Germinal center (tissue), 1 donor: ENCODE data around the gene XPOT.

ENCODE experiments used
- DNase-seq: peaks from one replicate; pipeline ENCODE4 v3.0.0; 2012; ENCODE audit warnings: mixed read lengths, low spot score

The XPOT gene

DNA sequence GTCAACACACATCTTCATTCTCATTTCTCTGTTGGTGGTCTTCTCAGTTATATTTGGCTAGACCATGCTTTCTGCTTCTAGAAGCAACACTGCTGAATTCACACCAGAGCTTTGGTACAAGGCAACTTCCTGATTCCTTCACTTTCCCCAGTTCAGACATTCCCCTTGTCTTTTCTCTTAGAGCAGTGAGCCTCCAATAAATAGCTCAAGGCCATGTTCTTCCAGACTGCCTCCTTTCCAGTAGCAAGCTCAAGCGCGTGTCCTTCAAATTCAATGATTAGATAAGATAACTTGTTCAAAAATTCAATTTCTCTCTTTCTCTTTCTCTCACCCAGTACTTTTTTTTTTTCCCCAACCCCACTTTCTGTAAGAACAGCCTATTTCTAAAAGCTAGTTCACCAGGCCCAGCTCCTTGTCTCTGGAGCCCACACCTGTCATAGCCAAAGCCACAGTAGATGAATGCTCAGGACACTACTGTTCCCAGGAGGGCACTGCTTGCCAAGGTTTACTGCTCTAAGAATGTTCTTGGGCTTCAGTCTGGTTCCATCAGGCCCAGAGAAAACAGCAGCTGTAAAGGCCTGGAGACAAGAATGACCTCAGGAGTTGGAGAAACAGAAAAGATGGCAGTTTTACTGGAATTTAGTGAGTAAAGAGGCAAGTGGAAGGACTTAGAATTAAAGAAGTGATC, 65.4 kb downstream of the XPOT start:
- no peak for DNase-seq

DNA sequence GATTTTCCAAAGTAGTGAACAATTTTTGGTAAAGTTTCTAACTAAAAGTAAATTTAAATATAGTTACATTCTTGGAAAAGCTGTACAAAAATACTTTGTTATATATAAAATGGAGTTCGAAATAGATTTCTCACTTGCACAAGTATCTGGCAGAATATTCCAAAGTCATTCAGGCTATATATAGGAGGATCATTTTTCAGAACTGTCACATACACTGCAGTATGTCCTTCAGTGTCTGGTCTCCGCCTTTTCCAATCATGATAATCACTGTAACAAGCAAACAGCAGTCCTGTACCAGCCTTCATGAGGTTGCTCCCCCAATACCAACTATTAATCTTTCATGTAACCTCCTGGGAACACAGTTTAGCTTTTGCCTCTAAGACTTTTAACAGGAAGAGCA, 66.3 kb downstream of the XPOT start:
- DNase-seq: no peak

DNA sequence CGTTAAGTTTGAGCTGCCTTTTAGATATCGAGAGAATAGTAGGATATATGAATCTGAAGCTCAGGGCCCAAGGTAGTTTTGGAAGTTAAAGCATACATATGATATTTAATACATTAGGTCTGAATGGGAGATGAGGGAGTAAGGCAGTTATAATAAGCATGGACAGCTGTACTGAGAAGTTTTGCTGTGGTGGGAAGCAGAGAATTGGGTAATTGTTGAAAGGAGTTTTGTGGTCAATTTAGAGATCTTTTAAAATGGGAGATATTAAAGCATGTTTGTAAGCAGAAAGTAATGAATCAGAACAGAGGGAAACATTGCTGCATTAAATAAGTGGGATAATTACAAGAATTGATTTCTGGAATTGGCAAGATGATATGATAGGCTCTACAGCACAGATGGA, 69.0 kb downstream of the XPOT start:
- no peak for DNase-seq

DNA sequence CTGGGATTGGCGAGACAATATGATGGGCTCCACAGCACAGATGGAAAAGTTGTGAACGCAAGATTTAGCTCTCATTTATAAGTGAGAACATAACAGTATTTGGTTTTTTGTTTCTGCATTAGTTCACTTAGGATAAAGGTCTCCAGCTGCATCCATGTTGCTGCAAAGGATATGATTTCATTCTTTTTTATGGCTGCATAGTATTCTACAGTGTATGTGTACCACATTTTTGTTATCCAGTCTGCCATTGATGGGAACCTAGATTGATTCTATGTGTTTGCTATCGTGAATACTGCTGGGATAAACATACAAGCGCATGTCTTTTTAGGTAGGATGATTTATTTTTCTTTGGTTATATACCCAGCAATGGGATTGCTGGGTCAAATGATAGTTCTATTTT, 71.3 kb downstream of the XPOT start:
- no peak for DNase-seq

DNA sequence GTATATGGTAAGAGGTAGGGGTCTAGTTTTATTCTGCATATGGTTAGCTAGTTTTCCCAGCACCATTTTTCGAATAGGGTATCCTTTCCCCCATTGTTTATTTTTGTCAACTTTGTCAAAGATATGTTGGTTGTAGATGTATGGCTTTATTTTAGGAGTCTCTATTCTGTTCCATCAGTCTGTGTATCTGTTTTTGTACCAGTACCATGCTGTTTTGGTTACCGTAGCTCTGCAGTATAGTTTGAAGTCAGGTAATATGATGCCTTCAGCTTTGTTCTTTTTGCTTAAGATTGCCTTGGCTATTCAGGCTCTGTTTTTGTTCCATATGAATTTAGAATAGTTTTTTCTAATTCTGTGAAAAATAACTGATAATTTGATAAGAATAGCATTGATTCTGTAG, 72.7 kb downstream of the XPOT start:
- no peak for DNase-seq

DNA sequence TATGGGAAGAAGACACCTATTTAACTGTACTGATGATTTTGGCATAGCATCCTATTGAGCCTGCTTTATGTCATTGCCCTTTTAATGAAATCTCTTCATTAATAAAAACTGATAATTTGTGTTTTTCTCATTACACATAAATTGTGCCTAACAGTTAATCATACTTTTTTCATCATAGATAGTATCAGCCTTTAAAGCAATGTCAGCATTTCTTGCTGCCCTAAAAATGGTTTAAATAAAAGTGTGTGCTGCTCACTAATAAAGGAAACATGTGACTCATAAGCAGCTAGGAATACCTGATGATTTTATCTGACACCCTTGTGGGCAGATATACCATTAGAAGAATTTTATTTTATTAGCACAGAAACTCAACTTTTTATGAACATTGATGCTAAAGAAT, 74.5 kb downstream of the XPOT start:
- DNase-seq: no peak

DNA sequence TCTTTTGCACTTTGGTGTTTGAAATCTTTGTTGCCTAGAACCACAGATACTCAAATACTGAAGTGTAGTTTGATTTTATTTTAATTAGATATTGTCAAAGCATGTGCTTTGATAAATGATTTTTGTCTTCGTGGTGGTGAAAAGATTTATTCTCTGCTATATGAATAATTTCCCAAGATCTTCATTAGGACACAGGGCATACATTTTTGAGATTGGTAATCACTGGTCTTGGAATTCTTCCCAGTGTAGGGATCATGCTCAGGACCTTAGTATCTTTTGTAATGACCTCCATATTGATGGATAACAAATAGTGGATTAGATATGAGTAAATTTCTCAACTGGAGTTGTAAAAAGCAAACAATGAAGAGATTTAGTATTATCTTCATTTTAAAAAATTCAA, 76.0 kb downstream of the XPOT start:
- no peak for DNase-seq

DNA sequence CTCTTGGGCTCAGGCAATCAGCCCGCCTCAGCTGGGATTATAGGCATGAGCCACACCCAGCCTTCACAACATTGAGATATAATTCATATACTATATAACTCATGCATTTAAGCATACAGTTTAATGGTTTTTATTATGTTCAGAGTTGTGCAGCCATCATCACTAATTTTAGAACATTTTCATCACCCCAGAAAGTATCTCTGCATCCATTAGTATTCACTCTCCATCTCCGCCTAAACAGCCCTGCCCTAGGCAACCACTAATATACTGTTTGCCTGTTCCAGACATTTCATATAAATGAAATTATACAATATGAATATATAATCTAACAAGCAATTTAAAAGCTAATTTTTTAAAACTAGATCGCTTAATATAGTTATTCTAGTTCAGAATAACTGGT, 82.5 kb downstream of the XPOT start:
- no peak for DNase-seq

DNA sequence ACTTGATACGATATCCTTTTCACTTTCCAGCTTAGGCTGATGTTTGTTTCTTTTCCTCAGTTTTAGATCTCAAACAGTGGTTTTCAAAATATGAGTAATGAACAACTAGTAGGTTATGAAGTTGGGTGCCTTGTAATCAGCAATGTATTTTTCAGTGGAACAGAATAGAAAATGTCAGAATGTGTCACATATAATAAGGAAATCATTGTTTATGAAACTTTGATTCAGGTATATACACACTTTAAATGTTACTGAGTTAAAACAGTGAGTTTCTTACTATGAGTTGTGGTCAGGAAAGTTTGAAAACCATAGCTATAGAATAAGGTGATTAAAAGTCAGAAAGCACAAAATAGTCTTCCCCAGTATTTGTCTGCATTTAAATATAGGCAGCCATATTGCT, 87.5 kb downstream of the XPOT start:
- no peak for DNase-seq

DNA sequence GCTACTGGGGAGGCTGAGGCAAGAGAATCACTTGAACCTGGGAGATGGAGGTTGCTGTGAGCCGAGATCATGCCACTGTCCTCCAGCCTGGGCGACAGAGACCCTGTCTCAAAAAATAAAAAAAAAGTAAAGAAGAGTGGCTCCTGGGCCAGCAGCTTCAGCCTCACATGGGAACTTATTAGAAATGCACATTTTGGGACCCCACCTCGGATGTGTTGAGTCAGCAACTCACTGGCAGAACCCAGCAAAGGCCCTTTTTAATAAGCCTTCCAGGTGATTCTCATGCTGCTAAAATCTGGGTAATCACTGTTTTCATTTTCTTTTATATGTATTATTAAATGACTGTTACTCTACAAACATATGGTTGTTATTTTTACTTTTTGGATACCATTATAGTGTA, 89.3 kb downstream of the XPOT start:
- no peak for DNase-seq

DNA sequence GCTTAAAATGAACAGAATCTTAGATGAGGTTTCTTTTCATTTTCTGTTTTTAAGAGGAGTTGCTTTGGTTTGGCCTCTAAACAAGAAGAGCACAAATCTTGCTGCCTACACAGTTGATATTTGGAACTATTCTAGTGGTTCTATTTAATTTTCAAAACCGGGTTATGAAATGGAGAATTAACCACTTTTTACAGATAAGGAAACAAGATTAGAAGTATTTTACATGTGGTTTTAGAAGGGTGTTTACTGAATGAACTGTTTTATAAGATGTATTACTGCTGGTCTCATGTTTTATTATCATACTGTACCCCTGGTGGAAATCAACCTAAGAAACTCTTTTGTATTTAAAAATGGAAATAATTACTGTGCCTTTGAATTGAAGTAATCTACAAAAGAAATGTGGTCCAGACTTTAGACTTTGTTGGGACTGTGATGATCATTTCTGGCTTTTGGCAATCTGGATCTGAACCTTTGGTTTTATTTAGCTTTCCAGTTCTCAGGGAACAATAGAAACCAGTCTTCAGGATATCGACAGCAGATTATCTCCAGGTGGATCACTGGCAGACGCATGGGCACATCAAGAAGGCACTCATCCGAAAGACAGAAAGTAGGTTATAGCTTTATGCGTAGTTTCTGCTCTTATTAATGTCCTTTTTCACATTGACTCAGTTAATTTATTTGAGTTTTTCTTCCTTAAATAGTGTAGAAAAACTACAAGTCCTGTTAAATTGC, 91.0 kb downstream of the XPOT start:
- DNase-seq: no peak

DNA sequence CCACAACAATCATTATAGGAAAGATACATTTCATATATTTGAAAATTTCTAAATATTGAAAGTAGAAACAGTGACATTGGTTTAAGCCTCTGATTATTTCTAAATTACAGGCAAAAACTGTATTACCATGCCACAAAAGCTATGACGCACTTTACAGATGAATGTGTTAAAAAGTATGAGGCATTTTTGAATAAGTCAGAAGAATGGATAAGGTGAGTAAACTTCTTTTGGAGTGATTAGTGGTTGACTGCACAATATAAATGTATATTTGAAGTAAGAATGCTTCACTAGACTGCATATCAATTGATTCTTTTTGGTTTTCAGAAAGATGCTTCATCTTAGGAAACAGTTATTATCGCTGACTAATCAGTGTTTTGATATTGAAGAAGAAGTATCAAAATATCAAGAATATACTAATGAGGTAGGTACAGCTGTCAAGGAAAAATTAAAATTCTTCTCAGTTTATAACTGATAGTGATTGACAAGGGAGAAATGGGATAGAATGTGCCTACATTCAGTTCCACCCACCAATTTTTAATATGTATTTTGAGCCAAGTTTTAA, 92.7 kb downstream of the XPOT start:
- no peak for DNase-seq

DNA sequence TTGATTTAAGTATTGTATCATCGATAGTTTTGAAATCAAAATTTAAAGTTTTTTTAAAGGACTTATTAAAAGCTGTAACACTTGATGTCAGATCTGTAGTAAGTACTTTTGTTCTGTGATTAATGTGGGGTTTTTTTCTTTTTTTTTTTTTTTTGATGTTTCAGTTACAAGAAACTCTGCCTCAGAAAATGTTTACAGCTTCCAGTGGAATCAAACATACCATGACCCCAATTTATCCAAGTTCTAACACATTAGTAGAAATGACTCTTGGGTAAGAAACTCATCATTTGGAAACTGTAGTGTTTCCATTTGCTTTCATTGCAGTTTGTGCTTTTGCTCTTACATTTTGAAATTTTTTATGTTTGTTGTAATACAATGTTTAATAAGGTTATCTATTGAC, 93.3 kb downstream of the XPOT start:
- DNase-seq: no peak

DNA sequence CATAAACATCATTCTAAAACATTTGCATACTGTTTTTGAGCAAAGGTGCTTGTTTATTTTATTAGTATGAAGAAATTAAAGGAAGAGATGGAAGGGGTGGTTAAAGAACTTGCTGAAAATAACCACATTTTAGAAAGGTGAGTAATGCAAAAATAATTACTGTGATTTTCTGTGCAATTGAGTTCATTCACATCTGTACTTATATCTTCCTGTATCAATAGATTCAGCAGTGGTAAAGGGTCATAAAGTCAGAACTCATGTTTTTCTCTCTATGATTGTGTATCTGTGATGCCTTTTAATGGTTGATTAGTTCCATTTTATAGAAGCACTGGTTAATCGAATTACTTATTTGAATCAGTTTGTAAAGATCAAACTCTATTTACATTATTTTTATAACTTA, 93.7 kb downstream of the XPOT start:
- DNase-seq: no peak

DNA sequence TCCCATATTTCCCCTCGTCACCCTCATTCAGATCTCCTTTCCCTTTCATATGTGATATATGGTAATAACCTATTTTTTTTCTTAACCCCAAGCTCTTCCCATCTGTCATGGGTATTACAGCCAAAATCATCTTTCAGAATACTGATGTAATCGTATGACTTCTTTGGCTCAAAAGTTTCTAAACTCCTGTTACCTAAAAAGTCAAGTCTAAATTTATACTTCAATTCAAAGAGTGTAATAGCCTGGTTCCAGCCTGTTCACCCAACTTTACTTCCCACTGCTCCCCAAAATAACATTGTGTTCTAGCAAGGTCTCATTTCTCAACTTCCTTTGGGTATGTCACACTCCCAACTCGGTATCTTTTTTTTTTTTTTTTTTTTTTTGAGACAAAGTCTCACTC, 96.2 kb downstream of the XPOT start:
- no peak for DNase-seq
